Small intestine (tissue), 7 donors: ENCODE results near the gene RUNX1. TPM values are rescaled to one million over a fixed set of nuclear protein-coding genes. Genes with fewer than 3 reads are reported as not detected.

Experiments
- DNase-seq, 2 donors: peaks; one replicate each; pipeline versions ENCODE4 v3.0.0 to v3.0.0-alpha.2; 2013
- FAIRE-seq: peaks from 2 replicates; lab custom pipeline; 2012; peaks lifted over from hg19 to GRCh38; lab: Jason Lieb, UNC
- H3K27ac ChIP-seq, 3 donors: one replicate each; pipeline ENCODE4 v1.5.1; 2013; ENCODE audit warnings: low read length in 2 of 3, mild to moderate bottlenecking in 2 of 3, control low read depth in 1 of 3, inconsistent platforms in 1 of 3, low read depth in 1 of 3, moderate library complexity in 1 of 3
- H3K27me3 ChIP-seq, 3 donors: one replicate each; pipeline ENCODE4 v1.6.1; 2013; ENCODE audit warnings: low read length in 3 of 3, inconsistent platforms in 1 of 3; ENCODE audit not compliant: control insufficient read depth in 3 of 3, insufficient read depth in 3 of 3
- H3K36me3 ChIP-seq, 3 donors: one replicate each; pipeline ENCODE4 v1.6.1; 2013; ENCODE audit warnings: low read length in 3 of 3, inconsistent platforms in 1 of 3, low read depth in 1 of 3, mild to moderate bottlenecking in 1 of 3, moderate library complexity in 1 of 3; ENCODE audit not compliant: control insufficient read depth in 3 of 3, insufficient read depth in 2 of 3
- H3K4me1 ChIP-seq, 3 donors: one replicate each; pipeline ENCODE4 v1.6.1; 2013; ENCODE audit warnings: low read length in 2 of 3, inconsistent platforms in 1 of 3, low read depth in 1 of 3, mild to moderate bottlenecking in 1 of 3, moderate library complexity in 1 of 3; ENCODE audit not compliant: control insufficient read depth in 3 of 3, insufficient read depth in 2 of 3
- H3K4me3 ChIP-seq, 3 donors: one replicate each; pipeline ENCODE4 v1.5.1; 2013; ENCODE audit warnings: low read length in 3 of 3, control low read depth in 1 of 3, inconsistent platforms in 1 of 3, low read depth in 1 of 3, mild to moderate bottlenecking in 1 of 3, moderate library complexity in 1 of 3
- H3K9me3 ChIP-seq, 2 donors: one replicate each; pipeline ENCODE4 v1.6.1; 2013; ENCODE audit warnings: low read depth in 1 of 2, low read length in 1 of 2; ENCODE audit not compliant: control insufficient read depth in 2 of 2, insufficient read depth in 1 of 2
- WGBS, 3 donors: extraction: QIAGEN DNeasy Blood & Tissue Kit; methylation state at CpG; one replicate each; pipeline ENCODE4 v1.1.7; 2013; 5-methylcytosine and 5-hydroxymethylcytosine counted together
- polyA plus RNA-seq, 4 donors: library from polyadenylated mRNA; stranded (reverse) in 3 of 4; unstranded in 1 of 4; fragments of 200-250 nt in 3 of 4; fragments of 120-200 nt in 1 of 4; gene quantifications; one replicate each; pipeline versions ENCODE4 v1.2.1 to v1.2.3, GENCODE V29; 2013
- donor health status: healthy with polysubstance abuse.
- donor health status: control.
- donor health status: control.
- donor health status: Bipolar disorder and iron deficiency.
- donor health status: healthy.

RUNX1 gene
- polyA plus RNA-seq, 4 donors, result 2.5 to 6.2 (median 4.5) TPM

DNA sequence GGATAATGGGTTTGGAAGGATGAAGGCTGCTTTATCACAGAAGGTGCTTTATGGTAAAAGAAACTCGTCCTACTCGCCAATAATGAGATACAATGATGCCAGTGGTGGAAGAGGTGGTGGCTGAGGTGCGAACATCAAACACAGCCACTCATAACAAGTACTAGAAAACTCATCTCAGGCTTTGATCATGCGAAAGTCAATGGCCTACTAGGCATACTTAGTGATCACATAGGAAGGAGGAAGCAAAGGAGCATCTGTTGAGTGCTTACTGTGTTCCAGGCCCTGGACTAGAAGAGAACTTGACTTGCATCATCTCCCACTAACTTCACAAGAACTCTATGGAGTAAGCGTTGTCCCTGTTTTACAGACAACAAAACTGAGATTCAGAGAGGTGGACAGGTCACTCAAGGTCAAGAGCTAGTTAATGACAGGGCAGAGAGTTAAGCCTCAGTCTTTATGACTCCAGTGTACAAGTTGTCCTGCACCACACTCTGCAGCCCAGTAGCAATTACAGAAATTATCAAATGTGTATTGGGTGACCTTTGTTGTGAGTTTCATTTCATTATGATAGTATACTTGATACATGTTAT lies 33.6 kb downstream of the RUNX1 start:
- Histone ChIP-seq H3K9me3 (no peaks in the 10 kb centered on the region), H3K27ac (peak overlapping the region in 1 of 3 donors; percentile 81), H3K36me3 (no peaks in the 10 kb centered on the region), H3K4me3 (no peak overlapping the region), H3K27me3 (no peaks in the 10 kb centered on the region), H3K4me1 (peaks cover 0 to 35% (median 20%) of the 10 kb centered on the region in 3 donors)
- 86 to 95% (median 90%) methylated on average over 5 of the region's 5 CpGs for WGBS, 3 donors
- FAIRE-seq (no peak), DNase-seq (peak in 1 of 2 donors; percentile 54)

DNA sequence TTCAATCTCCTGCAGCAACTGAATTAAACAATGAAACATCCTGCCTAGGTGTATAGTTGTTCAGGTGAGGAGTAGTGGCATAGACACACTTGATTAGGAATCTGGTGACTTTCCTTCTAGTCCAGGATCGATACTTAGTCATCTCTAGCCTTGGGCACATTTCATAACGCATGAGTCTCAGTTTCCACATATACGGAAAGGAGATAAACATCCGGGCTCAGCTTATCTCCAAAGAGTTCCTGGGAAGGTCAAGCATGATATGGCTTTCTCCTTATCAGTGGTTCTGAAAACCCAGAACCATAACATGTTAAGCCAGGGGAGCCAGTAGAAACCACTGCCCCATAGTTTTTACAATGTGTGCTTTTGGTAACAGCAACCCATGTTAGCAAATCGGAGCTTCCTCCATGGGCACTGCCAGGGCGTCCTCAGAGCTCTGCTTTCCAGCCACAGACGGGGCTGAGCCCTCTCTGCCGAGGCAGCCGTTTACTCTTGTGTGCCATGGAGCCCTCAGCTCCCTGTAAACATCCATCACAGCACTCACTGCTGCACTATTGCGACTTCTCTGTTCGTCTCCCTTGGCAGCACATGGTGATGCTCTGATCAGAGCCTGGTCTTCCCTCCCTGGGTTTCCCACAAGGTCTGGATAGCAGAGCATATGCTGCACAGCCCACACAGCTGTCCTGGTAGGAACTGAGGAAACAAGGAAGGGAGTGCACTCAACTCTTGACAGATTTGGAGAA lies 34.6 kb downstream of the RUNX1 start:
- no peak overlapping the region for H3K4me3 ChIP-seq
- WGBS, 3 donors, result 56 to 60% (median 57%) methylated on average over 11 of the region's 11 CpGs
- no peaks in the 10 kb centered on the region for H3K9me3 ChIP-seq
- no peak overlapping the region for H3K27ac ChIP-seq
- no peaks in the 10 kb centered on the region for H3K27me3 ChIP-seq
- FAIRE-seq, result no peak
- H3K36me3 ChIP-seq, result no peaks in the 10 kb centered on the region
- H3K4me1 ChIP-seq, result peaks cover 0 to 33% (median 11%) of the 10 kb centered on the region in 3 donors
- DNase-seq, result peak in 1 of 2 donors; percentile 63

DNA sequence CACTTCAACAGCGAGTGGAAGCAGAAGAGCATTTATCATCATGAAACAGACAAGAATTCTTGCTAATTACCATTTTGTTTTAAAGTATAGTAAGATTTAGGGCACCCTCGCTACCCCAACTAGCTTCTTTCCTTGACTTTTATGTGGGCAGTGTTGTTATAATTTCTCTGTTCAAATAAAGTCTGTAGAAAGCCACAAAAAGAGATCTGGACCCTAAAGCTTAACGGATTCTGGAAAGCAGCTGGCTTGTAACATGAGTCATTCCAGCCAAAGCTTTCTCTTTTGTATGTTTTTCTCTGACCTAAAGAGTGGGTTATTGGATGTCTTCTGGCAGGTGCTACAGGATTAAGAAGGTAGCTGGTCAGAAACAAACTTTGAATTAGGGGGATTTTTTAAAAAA lies 37.4 kb downstream of the RUNX1 start:
- H3K4me1 ChIP-seq, result peaks cover 0 to 14% (median 0%) of the 10 kb centered on the region in 3 donors
- no peaks in the 10 kb centered on the region for H3K9me3 ChIP-seq
- FAIRE-seq (no peak), DNase-seq (no peak)
- 44 to 72% (median 71%) methylated on average over 3 of the region's 3 CpGs for WGBS, 3 donors
- no peaks in the 10 kb centered on the region for H3K36me3 ChIP-seq
- H3K4me3 ChIP-seq, result no peak overlapping the region
- no peak overlapping the region for H3K27ac ChIP-seq
- no peaks in the 10 kb centered on the region for H3K27me3 ChIP-seq

DNA sequence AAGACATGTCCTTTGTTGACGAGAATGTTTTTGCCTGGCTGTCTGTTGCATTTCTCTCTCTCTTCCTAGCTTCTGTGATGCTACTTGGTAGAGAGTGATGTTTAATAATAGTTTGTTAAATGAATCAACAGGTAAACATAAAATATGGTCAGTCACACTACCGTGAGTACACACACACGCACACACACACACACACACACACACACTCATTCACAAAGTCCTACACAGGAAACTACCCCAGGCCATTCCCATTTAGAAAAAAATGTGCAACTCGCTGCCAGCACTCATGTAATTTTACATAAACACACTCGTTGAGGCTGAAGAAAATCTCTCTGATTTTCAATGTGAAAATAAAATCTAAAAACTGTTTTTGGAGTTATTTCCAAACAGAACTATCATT lies 38.7 kb downstream of the RUNX1 start:
- Histone ChIP-seq H3K4me3 (no peak overlapping the region), H3K4me1 (peaks cover 0 to 6% (median 0%) of the 10 kb centered on the region in 3 donors), H3K27me3 (no peaks in the 10 kb centered on the region), H3K9me3 (no peaks in the 10 kb centered on the region), H3K27ac (no peak overlapping the region), H3K36me3 (no peaks in the 10 kb centered on the region)
- FAIRE-seq (no peak), DNase-seq (no peak)
- 61 to 82% (median 70%) methylated on average over 5 of the region's 5 CpGs for WGBS, 3 donors

DNA sequence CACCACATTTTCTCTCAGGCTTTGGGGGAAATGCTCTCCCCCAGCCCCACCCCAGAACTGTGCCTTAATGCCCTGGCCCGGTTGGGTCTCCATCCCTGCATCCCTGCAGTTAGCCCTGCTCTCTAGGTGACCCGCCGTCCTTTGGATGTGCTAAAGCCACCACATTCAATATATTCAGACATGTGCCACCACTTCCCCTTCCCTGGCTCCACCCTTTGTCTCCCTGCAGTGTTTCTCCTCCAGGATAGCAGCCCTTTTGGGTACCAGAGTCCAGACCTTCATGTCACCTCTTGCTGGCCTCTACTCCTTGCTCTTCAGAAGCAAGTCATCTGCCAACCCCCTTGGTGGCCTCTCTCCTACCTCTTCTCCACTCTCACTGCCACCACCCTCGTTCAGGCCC lies 41.8 kb downstream of the RUNX1 start:
- FAIRE-seq (no peak), DNase-seq (no peak)
- WGBS, 3 donors, result 85 to 88% (median 85%) methylated on average over 4 of the region's 4 CpGs

DNA sequence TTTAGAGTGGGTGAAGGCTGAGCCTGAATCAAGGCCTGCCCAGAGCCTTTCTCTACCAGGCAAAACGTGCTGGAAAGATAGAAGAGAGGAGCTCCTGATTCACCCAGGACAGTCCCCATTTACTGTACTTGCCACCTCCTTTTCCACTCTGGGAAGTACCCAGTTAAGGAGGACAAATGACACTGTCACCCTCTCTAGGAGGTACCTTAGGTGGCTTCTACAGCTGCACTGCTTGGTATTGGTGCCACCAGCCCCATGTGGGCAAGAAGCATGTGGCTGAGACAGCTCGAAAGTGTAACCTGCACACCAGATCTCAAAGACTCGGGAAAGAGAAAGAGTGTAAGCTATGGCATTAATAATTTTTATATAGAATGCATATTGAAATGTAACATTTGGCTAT lies 42.3 kb downstream of the RUNX1 start:
- FAIRE-seq, result no peak
- WGBS, 3 donors, result 87 to 95% (median 88%) methylated on average over 3 of the region's 3 CpGs
- no peaks in the 10 kb centered on the region for H3K36me3 ChIP-seq
- H3K9me3 ChIP-seq, result no peaks in the 10 kb centered on the region
- H3K4me3 ChIP-seq, result no peak overlapping the region
- no peak for DNase-seq
- H3K4me1 ChIP-seq, result peaks cover 6 to 8% (median 8%) of the 10 kb centered on the region in 3 donors
- H3K27ac ChIP-seq, result no peak overlapping the region
- H3K27me3 ChIP-seq, result no peaks in the 10 kb centered on the region

More for the DNA sequence above, 41.8 kb downstream of the RUNX1 start:
- no peaks in the 10 kb centered on the region for H3K27me3 ChIP-seq
- H3K27ac ChIP-seq, result no peak overlapping the region
- peaks cover 6 to 8% (median 8%) of the 10 kb centered on the region in 3 donors for H3K4me1 ChIP-seq
- no peaks in the 10 kb centered on the region for H3K9me3 ChIP-seq
- no peaks in the 10 kb centered on the region for H3K36me3 ChIP-seq
- no peak overlapping the region for H3K4me3 ChIP-seq

DNA sequence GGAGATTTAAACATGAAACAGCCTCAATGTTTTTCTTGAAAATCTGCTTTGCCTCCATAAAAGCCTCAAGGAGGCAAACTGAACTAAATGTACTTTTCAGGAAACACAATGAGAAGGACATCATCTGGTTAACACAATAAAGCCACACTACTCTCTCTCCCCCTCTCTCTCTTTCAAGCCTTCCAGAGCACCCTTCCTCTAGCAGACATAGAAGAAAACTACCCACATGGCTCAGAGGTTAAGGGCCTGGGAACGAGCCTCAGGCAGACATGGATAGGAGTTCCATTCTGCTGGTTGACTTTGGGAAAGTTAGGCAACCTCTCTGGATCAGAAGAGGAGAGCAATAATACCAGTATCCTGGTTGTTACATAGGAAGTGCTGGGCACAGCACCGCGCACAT lies 42.9 kb downstream of the RUNX1 start:
- H3K36me3 ChIP-seq, result no peaks in the 10 kb centered on the region
- FAIRE-seq, result no peak
- no peaks in the 10 kb centered on the region for H3K9me3 ChIP-seq
- WGBS, 3 donors, result 89 to 98% (median 90%) methylated on average over 3 of the region's 3 CpGs
- DNase-seq, result no peak
- no peak overlapping the region for H3K27ac ChIP-seq
- no peak overlapping the region for H3K4me3 ChIP-seq
- H3K27me3 ChIP-seq, result no peaks in the 10 kb centered on the region
- H3K4me1 ChIP-seq, result peaks cover 6 to 8% (median 8%) of the 10 kb centered on the region in 3 donors

DNA sequence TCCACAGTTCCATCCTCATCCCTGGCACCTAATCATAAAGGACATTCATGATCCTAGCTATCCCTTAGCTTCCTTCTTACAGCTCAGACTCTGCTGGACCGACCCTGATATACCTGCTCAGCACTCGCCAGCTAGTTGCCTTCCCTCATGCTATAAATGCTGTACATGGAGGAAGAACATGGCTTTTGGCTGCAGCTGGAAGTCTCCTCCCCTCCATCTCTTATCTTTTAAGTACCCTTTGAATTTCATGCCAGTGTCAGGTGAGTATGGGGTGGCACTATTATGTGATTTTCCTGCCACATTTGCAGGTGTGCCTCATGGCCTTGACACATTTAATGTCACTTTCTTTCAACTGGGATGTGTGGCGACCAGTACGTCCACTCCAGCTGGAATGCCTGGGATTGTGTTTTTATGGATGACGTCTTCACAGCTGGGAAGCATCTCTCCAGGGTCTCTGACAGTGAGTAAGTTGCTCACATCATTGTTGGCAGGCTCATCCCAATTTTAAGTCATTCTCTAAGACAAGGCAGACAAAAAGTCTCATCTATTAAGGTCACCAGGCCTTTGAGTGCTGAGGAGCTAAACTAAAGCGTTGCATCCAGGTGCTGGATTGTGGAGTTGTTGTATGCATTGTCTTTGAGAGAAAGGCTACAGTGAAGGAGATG lies 43.4 kb downstream of the RUNX1 start:
- FAIRE-seq (no peak), DNase-seq (no peak)
- H3K9me3 ChIP-seq, result no peaks in the 10 kb centered on the region
- WGBS, 3 donors, result 44 to 60% (median 55%) methylated on average over 6 of the region's 6 CpGs
- no peak overlapping the region for H3K27ac ChIP-seq
- peaks cover 6 to 8% (median 8%) of the 10 kb centered on the region in 3 donors for H3K4me1 ChIP-seq
- no peaks in the 10 kb centered on the region for H3K27me3 ChIP-seq
- H3K36me3 ChIP-seq, result no peaks in the 10 kb centered on the region
- no peak overlapping the region for H3K4me3 ChIP-seq
